Measurements from ENCODE around the gene VRK2.

DNA sequence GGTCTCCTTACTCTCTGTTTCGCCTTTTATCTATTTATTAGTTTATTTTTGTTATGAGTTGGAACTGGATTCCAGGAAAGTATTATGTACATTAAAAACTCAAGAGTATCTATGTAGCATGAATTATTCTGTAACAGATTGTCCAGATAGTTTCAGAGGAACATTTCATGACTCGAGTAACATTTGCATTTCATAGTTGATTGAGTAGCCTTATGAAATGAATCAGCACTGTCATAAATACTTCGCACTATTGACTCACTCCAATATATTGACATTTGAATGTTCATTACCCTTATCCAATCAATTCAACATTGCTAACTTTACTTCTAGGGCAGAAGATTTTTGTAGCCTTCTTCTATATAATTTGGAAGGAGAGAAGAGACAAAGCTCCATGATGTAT is 11.3 kb upstream of the VRK2 start:
- no peak for TF ChIP-seq TAF1 (IDR thresholded peaks at IDR 0.05; ENCODE audit: borderline replicate concordance, low read depth, low read length)
- TF ChIP-seq POLR2A (IDR thresholded peaks at IDR 0.05; ENCODE audit: low read depth, low read length): no peak

Measured in GM12892 (cell line).